GM20431 (cell line): ENCODE data around the gene PLA2G4B.

Experiments
- in situ Hi-C: fragments of 300-500 bp; cut with MseI, MboI; formaldehyde crosslinking; loops from one replicate; pipeline ENCODE4 v1.15.0; 2020; ENCODE audit warnings: low sequenced_read_pairs; ENCODE audit not compliant: unreplicated experiment

PLA2G4B gene

GRCh38 chr15:41806291-41807181 is 32.1 kb upstream of the PLA2G4B start:
- in situ Hi-C loops, result no loop called here

GRCh38 chr15:41809121-41809520 is 29.5 kb upstream of the PLA2G4B start:
- in situ Hi-C loops, result no loop called here

GRCh38 chr15:41809526-41810220 is 29.0 kb upstream of the PLA2G4B start:
- in situ Hi-C loops, result no loop called here

GRCh38 chr15:41810651-41811431 is 27.8 kb upstream of the PLA2G4B start:
- in situ Hi-C loops, result no loop called here

GRCh38 chr15:41811432-41812195 is 27.0 kb upstream of the PLA2G4B start:
- in situ Hi-C loops, result no loop called here

- in situ Hi-C loops, result no loop called here
Observed at GRCh38 chr15:41812820-41813375, 25.7 kb upstream of the PLA2G4B start.

- in situ Hi-C loops, result no loop called here
Observed at GRCh38 chr15:41813426-41813825, 25.2 kb upstream of the PLA2G4B start.

- in situ Hi-C loops, result no loop called here
Observed at GRCh38 chr15:41814534-41814933, 24.1 kb upstream of the PLA2G4B start.

- in situ Hi-C loops, result no loop called here
Observed at GRCh38 chr15:41816788-41817187, 21.9 kb upstream of the PLA2G4B start.

- in situ Hi-C loops, result no loop called here
Observed at GRCh38 chr15:41817327-41817726, 21.3 kb upstream of the PLA2G4B start.

GRCh38 chr15:41817781-41818180 is 20.9 kb upstream of the PLA2G4B start:
- in situ Hi-C loops, result no loop called here

- in situ Hi-C loops, result no loop called here
Observed at GRCh38 chr15:41819455-41820050, 19.1 kb upstream of the PLA2G4B start.

GRCh38 chr15:41820791-41821423 is 17.7 kb upstream of the PLA2G4B start:
- in situ Hi-C loops, result no loop called here

- in situ Hi-C loops, result no loop called here
Observed at GRCh38 chr15:41821831-41822230, 16.8 kb upstream of the PLA2G4B start.

- in situ Hi-C loops, result no loop called here
Observed at GRCh38 chr15:41822471-41822870, 16.2 kb upstream of the PLA2G4B start.

GRCh38 chr15:41822957-41823356 is 15.7 kb upstream of the PLA2G4B start:
- in situ Hi-C loops, result no loop called here

- in situ Hi-C loops, result no loop called here
Observed at GRCh38 chr15:41823502-41823901, 15.1 kb upstream of the PLA2G4B start.

GRCh38 chr15:41824062-41824745 is 14.4 kb upstream of the PLA2G4B start:
- in situ Hi-C loops, result no loop called here
